ENCODE results near the gene TRAM2. TPM values are rescaled to one million over a fixed set of nuclear protein-coding genes. Genes with fewer than 3 reads are reported as not detected.
A peak's percentile ranks its signal among the peaks of the same experiment; 100 is the strongest.

Gene TRAM2
- total and polyA plus RNA-seq, 2 of the 13 experiments (the other 11 are each of a cell fraction or from before 2014, with no cell fraction given), result 49.1 to 72.5 TPM

- no peak for TF ChIP-seq BRF2 (CRISPR knock-in tag; IDR thresholded peaks at IDR 0.05)
- TF ChIP-seq SOX13 (IDR thresholded peaks at IDR 0.05), result no peak
- no peak for TF ChIP-seq SOX13 (CRISPR knock-in tag; conservative IDR thresholded peaks at IDR 0.05 in 1 of 2, IDR thresholded peaks at IDR 0.05 in 1 of 2)
- no peak for TF ChIP-seq ZNF263 (CRISPR knock-in tag; IDR thresholded peaks at IDR 0.05)
- no peak for TF ChIP-seq SNAI1 (CRISPR knock-in tag; IDR thresholded peaks at IDR 0.05; ENCODE audit: borderline replicate concordance)
- TF ChIP-seq KDM5A (IDR thresholded peaks at IDR 0.05; ENCODE audit: borderline replicate concordance, low read length), result no peak
- peak; percentile 40; the same call in 1 of the 2 replicates for TF ChIP-seq FOSL2 (CRISPR knock-in tag; IDR thresholded peaks at IDR 0.05)
- no peak for TF ChIP-seq MAFG (CRISPR knock-in tag; IDR thresholded peaks at IDR 0.05)
- no peak for TF ChIP-seq ZFP36L2 (CRISPR knock-in tag; IDR thresholded peaks at IDR 0.05)
- no peak for TF ChIP-seq SP140L (CRISPR knock-in tag; IDR thresholded peaks at IDR 0.05; ENCODE audit: borderline replicate concordance)
- no peak for TF ChIP-seq ZNF737 (CRISPR knock-in tag; IDR thresholded peaks at IDR 0.05; ENCODE audit: borderline replicate concordance)
- no peak for TF ChIP-seq ZNF317 (CRISPR knock-in tag; IDR thresholded peaks at IDR 0.05)
- no peak for TF ChIP-seq SMAD1 (CRISPR knock-in tag; IDR thresholded peaks at IDR 0.05; ENCODE audit: borderline replicate concordance, low read depth)
- no peak for TF ChIP-seq BHLHE40 (IDR thresholded peaks at IDR 0.05; ENCODE audit: low read length)
- TF ChIP-seq SOX5 (CRISPR knock-in tag; IDR thresholded peaks at IDR 0.05; ENCODE audit: borderline replicate concordance), result no peak
- TF ChIP-seq ZNF232 (CRISPR knock-in tag; IDR thresholded peaks at IDR 0.05; ENCODE audit: borderline replicate concordance), result no peak
- no peak for TF ChIP-seq RORA (CRISPR knock-in tag; IDR thresholded peaks at IDR 0.05)
- peak; percentile 68 for TF ChIP-seq AGO2 (optimal IDR thresholded peaks at IDR 0.05; ENCODE audit: low read depth, low read length)
- no peak for TF ChIP-seq REPIN1 (CRISPR knock-in tag; IDR thresholded peaks at IDR 0.05; ENCODE audit: borderline replicate concordance, low read depth)
- TF ChIP-seq HCFC1 (IDR thresholded peaks at IDR 0.05; ENCODE audit: low read depth, low read length), result no peak
- no peak for TF ChIP-seq REST (IDR thresholded peaks at IDR 0.05; ENCODE audit: borderline replicate concordance in 1 of 2, low read depth in 1 of 2, low read length in 2 of 2)
- no peak for TF ChIP-seq EZH2 (conservative IDR thresholded peaks at IDR 0.05; ENCODE audit: low read depth, low read length)
- no peak for TF ChIP-seq ZFP36L1 (CRISPR knock-in tag; IDR thresholded peaks at IDR 0.05)
Observed at GRCh38 chr6:52503851-52504781, 72.7 kb downstream of the TRAM2 start (continued).

Data from HepG2 (cell line).